Loucy (cell line): ENCODE measurements around the gene RAB40B.

Experiments
- H2AFZ ChIP-seq: fragments of 200-600 bp; sonication (generic); 2 replicates; pipeline ENCODE4 v1.6.0; 2016; ENCODE audit warnings: antibody characterized with exemption, mild to moderate bottlenecking, low read length, moderate library complexity
- H3F3A ChIP-seq: fragments of 200-600 bp; 2 replicates; pipeline ENCODE4 v1.6.0; 2016; ENCODE audit warnings: antibody characterized with exemption, low read depth, mild to moderate bottlenecking
- H3K27me3 ChIP-seq: fragments of 200-600 bp; sonication (generic); 2 replicates; pipeline ENCODE4 v1.6.1; 2014; ENCODE audit warnings: low read length, mild to moderate bottlenecking; ENCODE audit not compliant: insufficient read depth, poor library complexity, severe bottlenecking
- H3K36me3 ChIP-seq: fragments of 200-600 bp; sonication (generic); 2 replicates; pipeline ENCODE4 v1.6.1; 2016; ENCODE audit warnings: low read length; ENCODE audit not compliant: insufficient read depth
- H3K4me1 ChIP-seq: fragments of 200-600 bp; sonication (generic); 2 replicates; pipeline ENCODE4 v1.5.1; 2014; ENCODE audit warnings: low read length, mild to moderate bottlenecking; ENCODE audit not compliant: insufficient read depth, poor library complexity, severe bottlenecking
- H3K4me2 ChIP-seq: fragments of 200-600 bp; sonication (generic); 2 replicates; pipeline ENCODE4 v1.6.0; 2014; ENCODE audit warnings: antibody characterized with exemption, low read length, low read depth, mild to moderate bottlenecking; ENCODE audit not compliant: poor library complexity, severe bottlenecking
- H3K4me3 ChIP-seq: fragments of 200-600 bp; sonication (generic); 2 replicates; pipeline ENCODE4 v1.5.1; 2014; ENCODE audit warnings: low read length, mild to moderate bottlenecking, mixed read lengths; ENCODE audit not compliant: poor library complexity, severe bottlenecking
- H3K79me2 ChIP-seq: fragments of 200-600 bp; sonication (generic); 2 replicates; pipeline ENCODE4 v1.6.1; 2014; ENCODE audit warnings: low read length; ENCODE audit not compliant: insufficient read depth
- H3K9ac ChIP-seq: fragments of 200-600 bp; sonication (generic); 2 replicates; pipeline ENCODE4 v1.6.0; 2014; ENCODE audit warnings: mild to moderate bottlenecking, low read depth, low read length, moderate library complexity; ENCODE audit not compliant: poor library complexity, severe bottlenecking
- H3K9me2 ChIP-seq: fragments of 200-600 bp; sonication (generic); replicated peaks from 2 replicates; pipeline ENCODE4 v1.6.1; 2016; ENCODE audit warnings: low read depth, low read length, mixed read lengths
- H3K9me3 ChIP-seq: fragments of 200-600 bp; sonication (generic); 2 replicates; pipeline ENCODE4 v1.6.1; 2014; ENCODE audit warnings: mild to moderate bottlenecking, antibody characterized with exemption, low read length, low read depth; ENCODE audit not compliant: insufficient read depth
- H4K20me1 ChIP-seq: fragments of 200-600 bp; sonication (generic); 2 replicates; pipeline ENCODE4 v1.6.0; 2014; ENCODE audit warnings: antibody characterized with exemption, low read length, mild to moderate bottlenecking; ENCODE audit not compliant: insufficient read depth, poor library complexity, severe bottlenecking
- CTCF ChIP-seq: fragments of 200-600 bp; sonication (generic); conservative IDR thresholded peaks from 2 replicates; pipeline ENCODE4 v1.5.1; 2014; ENCODE audit warnings: mild to moderate bottlenecking, antibody characterized with exemption, low read length
- EZH2phosphoT487 ChIP-seq: fragments of 200-600 bp; IDR thresholded peaks from 2 replicates; pipeline ENCODE4 v1.6.1; 2018; ENCODE audit warnings: antibody characterized with exemption, mild to moderate bottlenecking, moderate library complexity, borderline replicate concordance

The RAB40B gene

DNA sequence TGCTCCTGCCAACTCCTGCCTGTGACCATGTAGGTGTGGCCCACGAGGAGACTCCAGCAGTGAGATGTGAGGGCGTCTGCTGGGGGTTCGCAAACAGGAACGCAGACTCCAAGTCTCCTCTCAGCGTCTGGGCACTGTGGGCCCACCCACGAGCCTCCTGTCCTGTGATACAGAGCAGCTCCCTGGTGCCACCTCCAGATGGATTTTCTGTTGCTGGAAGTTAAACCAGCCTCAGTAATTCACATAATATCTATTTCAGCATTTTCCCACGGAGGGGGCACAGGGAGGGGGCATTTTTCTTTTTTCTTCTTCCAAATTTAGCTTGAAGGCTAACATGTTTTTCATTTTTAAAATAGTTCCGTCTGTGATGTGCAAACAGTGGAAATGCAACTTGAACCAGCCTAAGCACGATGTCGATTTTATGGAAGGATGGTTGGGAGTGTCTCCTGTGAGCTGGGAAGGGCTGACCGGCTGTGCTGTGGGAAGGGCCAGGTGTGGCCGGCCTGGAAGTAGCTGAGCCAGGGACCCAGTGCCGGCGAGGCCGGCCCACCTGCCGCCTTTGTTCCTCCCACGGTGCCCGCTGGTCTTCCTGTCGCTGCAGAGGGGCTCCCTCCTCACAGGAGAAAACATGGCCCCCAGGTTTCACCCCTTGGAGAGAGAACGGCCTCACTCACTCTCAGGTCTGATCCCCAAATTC lies 3.9 kb upstream of the RAB40B start:
- H3K4me2 ChIP-seq = no peak overlapping the region

DNA sequence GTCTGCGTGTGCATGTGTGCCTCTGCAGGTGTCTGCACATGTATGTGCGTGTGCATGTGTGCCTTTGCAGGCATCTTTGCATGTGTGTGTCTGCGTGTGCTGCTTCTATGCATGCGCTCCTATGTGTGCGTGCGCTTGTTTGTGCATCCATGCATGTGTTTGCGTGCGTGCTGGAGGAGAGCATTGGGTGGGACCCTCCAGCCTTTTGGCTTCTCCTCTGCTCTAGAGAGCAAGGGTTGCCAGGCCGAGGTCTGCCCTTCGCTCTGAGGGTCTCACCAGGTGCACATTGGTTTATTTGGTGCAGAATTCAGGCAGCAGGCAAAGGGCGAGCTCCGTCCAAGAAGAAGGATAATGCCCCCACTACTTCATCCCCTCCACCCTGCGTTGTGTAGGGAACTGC lies 1.1 kb upstream of the RAB40B start:
- Histone ChIP-seq H3K4me3 (peak overlapping the region; percentile 67), H3K4me1 (no peaks in the 10 kb centered on the region), H3K4me2 (peak overlapping the region; percentile 62), H3K9ac (no peak overlapping the region), H3F3A (no peaks in the 10 kb centered on the region), H3K9me3 (no peaks in the 10 kb centered on the region; the same call in 1 of the 2 replicates), H3K27me3 (no peaks in the 10 kb centered on the region), H2AFZ (no peak overlapping the region), H3K9me2 (no peaks in the 10 kb centered on the region), H3K79me2 (no peaks in the 10 kb centered on the region), H3K36me3 (no peaks in the 10 kb centered on the region), H4K20me1 (no peaks in the 10 kb centered on the region)
- TF ChIP-seq CTCF = no peak
- TF ChIP-seq EZH2phosphoT487 = no peak

More for the DNA sequence above, 3.9 kb upstream of the RAB40B start:
- Histone ChIP-seq H3K9me2 (no peaks in the 10 kb centered on the region), H3K27me3 (no peaks in the 10 kb centered on the region), H2AFZ (no peak overlapping the region), H3K36me3 (no peaks in the 10 kb centered on the region), H3K79me2 (no peaks in the 10 kb centered on the region), H3K4me3 (no peak overlapping the region), H3K4me1 (no peaks in the 10 kb centered on the region), H3F3A (no peaks in the 10 kb centered on the region), H4K20me1 (no peaks in the 10 kb centered on the region), H3K9me3 (no peaks in the 10 kb centered on the region), H3K9ac (no peak overlapping the region)
- TF ChIP-seq CTCF = no peak
- no peak for TF ChIP-seq EZH2phosphoT487

DNA sequence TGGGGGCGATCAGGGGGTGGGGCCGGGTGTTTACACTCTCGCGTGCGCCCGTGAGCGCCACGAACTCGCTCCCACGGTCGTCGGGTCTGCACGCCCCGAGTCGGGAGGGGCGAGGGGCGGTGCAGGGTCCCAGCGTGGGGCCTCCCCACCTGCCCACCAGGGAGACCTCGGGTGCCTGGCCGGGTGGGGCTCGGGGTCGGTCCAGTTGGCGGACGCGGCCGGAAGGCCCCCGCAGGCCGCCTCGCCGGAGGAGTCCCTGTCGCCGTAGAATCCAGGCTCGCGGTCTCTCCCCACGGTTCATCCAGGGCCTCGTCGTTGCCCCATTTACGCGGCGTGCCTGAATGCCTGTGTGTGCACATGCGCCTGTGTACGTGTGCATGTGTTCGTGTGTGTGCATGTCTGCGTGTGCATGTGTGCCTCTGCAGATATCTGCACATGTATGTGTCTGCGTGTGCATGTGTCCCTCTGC lies 510 bp upstream of the RAB40B start:
- H3K9ac ChIP-seq = no peak overlapping the region
- peak overlapping the region; percentile 86 for H2AFZ ChIP-seq

GRCh38 chr17:82697808-82698064 lies 762 bp downstream of the RAB40B start:
- no peak overlapping the region for H3K9ac ChIP-seq

More for the DNA sequence above, 510 bp upstream of the RAB40B start:
- H3K4me1 ChIP-seq = no peaks in the 10 kb centered on the region
- H3K4me3 ChIP-seq = peak overlapping the region; percentile 67
- TF ChIP-seq EZH2phosphoT487 = no peak
- no peaks in the 10 kb centered on the region for H3K9me2 ChIP-seq
- no peaks in the 10 kb centered on the region; the same call in 1 of the 2 replicates for H3K9me3 ChIP-seq
- no peaks in the 10 kb centered on the region for H3K36me3 ChIP-seq
- peak overlapping the region; percentile 62 for H3K4me2 ChIP-seq
- no peaks in the 10 kb centered on the region for H3F3A ChIP-seq
- H4K20me1 ChIP-seq = no peaks in the 10 kb centered on the region
- no peaks in the 10 kb centered on the region for H3K79me2 ChIP-seq
- H3K27me3 ChIP-seq = no peaks in the 10 kb centered on the region

More at GRCh38 chr17:82697808-82698064, 762 bp downstream of the RAB40B start:
- no peaks in the 10 kb centered on the region for H3K27me3 ChIP-seq
- H3K4me1 ChIP-seq = no peaks in the 10 kb centered on the region
- H3K4me2 ChIP-seq = peak overlapping the region; percentile 48
- H3K9me2 ChIP-seq = no peaks in the 10 kb centered on the region
- H3K79me2 ChIP-seq = no peaks in the 10 kb centered on the region
- H2AFZ ChIP-seq = no peak overlapping the region
- H3K4me3 ChIP-seq = peak overlapping the region; percentile 73
- TF ChIP-seq EZH2phosphoT487 (no peak), CTCF (no peak)
- H3F3A ChIP-seq = no peaks in the 10 kb centered on the region
- no peaks in the 10 kb centered on the region for H3K36me3 ChIP-seq
- H4K20me1 ChIP-seq = no peaks in the 10 kb centered on the region
- H3K9me3 ChIP-seq = no peaks in the 10 kb centered on the region; the same call in 1 of the 2 replicates
